GM12878 (cell line): Measurements from ENCODE around the gene GRK6. TPM values are rescaled to one million over a fixed set of nuclear protein-coding genes. Genes with fewer than 3 reads are reported as not detected.
A peak's percentile ranks its signal among the peaks of the same experiment; 100 is the strongest.

Experiments
- ATAC-seq: fragments of 200-7000 bp; cut with Tn5 transposase; 3 replicates; pipeline ENCODE4 v1.9.1; 2020; ENCODE audit warnings: mild to moderate bottlenecking, moderate library complexity
- Bru-seq: library from RNA; stranded (reverse); fragments of 400-500 nt; gene quantifications from one replicate; lab custom pipeline; 2021; lab: Mats Ljungman, UMichigan
- BruChase-seq, 2 experiments: library from RNA; stranded (reverse); fragments of 400-500 nt; gene quantifications; one replicate each; lab custom pipeline; 2021; lab: Mats Ljungman, UMichigan
- BruUV-seq: library from RNA; stranded (reverse); fragments of 400-500 nt; replicated peaks from 2 replicates; lab custom pipeline; 2021; lab: Mats Ljungman, UMichigan
- CTCF ChIA-PET: fragments of 300-600 bp; sonication (Branson Sonifier 250); formaldehyde crosslinking; extraction: SDS; loops from one replicate; lab custom pipeline; 2021; ENCODE audit warnings: inconsistent platforms; lab: Yijun Ruan, JAX
- POLR2A ChIA-PET: fragments of 350-600 bp; formaldehyde crosslinking; extraction: SDS; loops from one replicate; lab custom pipeline; 2021; ENCODE audit warnings: inconsistent platforms; lab: Charles Lee
- RAD21 ChIA-PET: fragments of 300-600 bp; sonication (Branson Sonifier 250); formaldehyde crosslinking; loops from one replicate; lab custom pipeline; 2023; ENCODE audit warnings: antibody characterized with exemption; ENCODE audit not compliant: unreplicated experiment; lab: Charles Lee
- SMC1A ChIA-PET: fragments of 300-600 bp; sonication (Branson Sonifier 250); formaldehyde crosslinking; loops from one replicate; lab custom pipeline; 2023; ENCODE audit not compliant: unreplicated experiment, uncharacterized antibody; lab: Charles Lee
- DNase-seq: peaks from one replicate; pipeline ENCODE4 v3.0.0-alpha.2; 2011; ENCODE audit warnings: low read depth, low spot score
- FAIRE-seq: peaks from 3 replicates; lab custom pipeline; 2011; peaks lifted over from hg19 to GRCh38; lab: Jason Lieb, UNC
- H2AFZ ChIP-seq: 2 replicates; pipeline ENCODE4 v1.6.0; 2011; ENCODE audit warnings: low read depth, low read length, control low read depth; ENCODE audit not compliant: control insufficient read depth
- H3K27ac ChIP-seq: 2 replicates; pipeline ENCODE4 v1.5.1; 2011; ENCODE audit warnings: control low read depth; ENCODE audit not compliant: control insufficient read depth, insufficient read depth
- H3K27me3 ChIP-seq, 2 experiments: replicated peaks in 1 of 2; 2 replicates each; pipeline versions ENCODE4 v1.6.0 to v1.6.1; 2011; ENCODE audit warnings: low read length in 1 of 2; ENCODE audit not compliant: control insufficient read depth in 2 of 2, insufficient read depth in 2 of 2
- H3K36me3 ChIP-seq, 2 experiments: 2 replicates each; pipeline ENCODE4 v1.5.1; 2011; ENCODE audit warnings: low read length in 1 of 2; ENCODE audit not compliant: control insufficient read depth in 2 of 2, insufficient read depth in 2 of 2
- H3K4me1 ChIP-seq: 2 replicates; pipeline ENCODE4 v1.6.1; 2011; ENCODE audit warnings: mild to moderate bottlenecking, low read length, moderate library complexity, mixed read lengths; ENCODE audit not compliant: control insufficient read depth, insufficient read depth
- H3K4me2 ChIP-seq: 2 replicates; pipeline ENCODE4 v1.6.0; 2011; ENCODE audit warnings: control low read depth; ENCODE audit not compliant: control insufficient read depth, insufficient read depth
- H3K4me3 ChIP-seq: fragments of 200-600 bp; sonication (generic); 2 replicates; pipeline ENCODE4 v1.5.1; 2016
- H3K79me2 ChIP-seq: 2 replicates; pipeline ENCODE4 v1.6.0; 2011; ENCODE audit warnings: low read length; ENCODE audit not compliant: control insufficient read depth, insufficient read depth
- H3K9ac ChIP-seq: 2 replicates; pipeline ENCODE4 v1.8.0; 2011; ENCODE audit warnings: low read length, control low read depth, mixed read lengths; ENCODE audit not compliant: control insufficient read depth, insufficient read depth
- H3K9me3 ChIP-seq: replicated peaks from 3 replicates; pipeline ENCODE4 v1.5.1; 2011; ENCODE audit warnings: mild to moderate bottlenecking, low read length; ENCODE audit not compliant: control insufficient read depth, insufficient read depth
- H4K20me1 ChIP-seq: 2 replicates; pipeline ENCODE4 v1.6.0; 2011; ENCODE audit not compliant: control insufficient read depth, insufficient read depth
- ATF7 ChIP-seq: fragments of 450-650 bp; IDR thresholded peaks from 2 replicates; pipeline ENCODE4 v1.6.1; 2016; ENCODE audit warnings: low read depth, mild to moderate bottlenecking
- BHLHE40 ChIP-seq, 2 experiments: fragments of 450-650 bp in 1 of 2; IDR thresholded peaks; 2 replicates each; pipeline ENCODE4 v1.6.1; 2011 to 2017; ENCODE audit warnings: low read depth in 2 of 2, borderline replicate concordance in 1 of 2, improper control_type of control experiment in 1 of 2, low read length in 1 of 2, mild to moderate bottlenecking in 1 of 2
- CEBPZ ChIP-seq: fragments of 150-350 bp; IDR thresholded peaks from 2 replicates; pipeline ENCODE4 v1.6.1; 2016; ENCODE audit warnings: low read depth, low read length
- CHD1 ChIP-seq: IDR thresholded peaks from 2 replicates; pipeline ENCODE4 v1.6.1; 2012; ENCODE audit warnings: low read depth, low read length, improper control_type of control experiment
- KAT2A ChIP-seq: conservative IDR thresholded peaks from 2 replicates; pipeline ENCODE4 v1.6.1; 2011; ENCODE audit warnings: low read depth, low read length; ENCODE audit not compliant: control insufficient read depth
- KLF5 ChIP-seq: fragments of 450-650 bp; IDR thresholded peaks from 2 replicates; pipeline ENCODE4 v1.6.1; 2014; ENCODE audit warnings: mild to moderate bottlenecking; ENCODE audit not compliant: partially characterized antibody
- LARP7 ChIP-seq: fragments of 450-650 bp; IDR thresholded peaks from 2 replicates; pipeline ENCODE4 v1.6.1; 2017; ENCODE audit warnings: mild to moderate bottlenecking
- NBN ChIP-seq: fragments of 450-650 bp; IDR thresholded peaks from 2 replicates; pipeline ENCODE4 v1.6.1; 2016
- NR2C1 ChIP-seq: fragments of 450-650 bp; IDR thresholded peaks from 2 replicates; pipeline ENCODE4 v1.6.1; 2017; ENCODE audit warnings: antibody characterized with exemption, mild to moderate bottlenecking, moderate library complexity
- NR2C2 ChIP-seq: IDR thresholded peaks from 2 replicates; pipeline ENCODE4 v1.6.1; 2011; ENCODE audit warnings: borderline replicate concordance, low read depth; ENCODE audit not compliant: control insufficient read depth, insufficient read length
- POLR2AphosphoS2 ChIP-seq: IDR thresholded peaks from 2 replicates; pipeline ENCODE4 v1.6.1; 2011; ENCODE audit warnings: low read depth, mild to moderate bottlenecking, low read length, improper control_type of control experiment, moderate library complexity
- TCF12 ChIP-seq: IDR thresholded peaks from 2 replicates; pipeline ENCODE4 v1.6.1; 2011; ENCODE audit warnings: low read depth, mild to moderate bottlenecking, low read length
- TCF3 ChIP-seq: IDR thresholded peaks from 2 replicates; pipeline ENCODE4 v1.6.1; 2012; ENCODE audit warnings: low read depth, mild to moderate bottlenecking, low read length, borderline replicate concordance; ENCODE audit not compliant: insufficient read depth
- TCF7 ChIP-seq: IDR thresholded peaks from 2 replicates; pipeline ENCODE4 v1.6.1; 2014; ENCODE audit warnings: antibody characterized with exemption, borderline replicate concordance
- ZNF207 ChIP-seq: fragments of 450-650 bp; IDR thresholded peaks from 2 replicates; pipeline ENCODE4 v1.6.1; 2014; ENCODE audit warnings: antibody characterized with exemption, mild to moderate bottlenecking, borderline replicate concordance
- ZNF217 ChIP-seq: fragments of 450-650 bp; IDR thresholded peaks from 2 replicates; pipeline ENCODE4 v1.6.1; 2017; ENCODE audit warnings: antibody characterized with exemption, mild to moderate bottlenecking
- WGBS: methylation state at CpG from one replicate; pipeline ENCODE4 v1.1.6; 2016; ENCODE audit warnings: low lambda C conversion rate; ENCODE audit not compliant: insufficient replicate concordance, insufficient coverage; ENCODE audit errors: missing lambda C conversion rate; 5-methylcytosine and 5-hydroxymethylcytosine counted together
- in situ Hi-C: fragments of 300-500 bp; cut with MboI; formaldehyde crosslinking; loops from 9 replicates; pipeline ENCODE4 v1.14.3; 2018; ENCODE audit warnings: mixed read lengths
- intact Hi-C: fragments of 100-400 bp; cut with micrococcal nuclease; formaldehyde crosslinking; loops from one replicate; pipeline ENCODE4 v1.14.2; 2022; ENCODE audit not compliant: unreplicated experiment
- long read RNA-seq, 2 experiments: library from polyadenylated mRNA; unstranded; transcript quantifications; one replicate each; pipeline ENCODE4 v2.0.0, GENCODE V29; 2019 to 2020
- polyA minus RNA-seq, 3 experiments: library from RNA; depleted of rRNA, polyadenylated mRNA; stranded (reverse); fragments of >200 nt; gene quantifications; 2 replicates each; pipeline ENCODE4 v1.2.3, GENCODE V29; 2011
- polyA plus RNA-seq, 11 experiments: library from polyadenylated mRNA; depleted of rRNA in 4 of 11; unstranded in 6 of 11; stranded (reverse) in 5 of 11; fragments of >200 nt; fragmentation: Nextera tagmentation in 4 of 11; fragmentation: Illumina TruSeq in 1 of 11; extraction: Ambion mirVana in 4 of 11; extraction: Trizol in 1 of 11; gene quantifications; 1 replicate in 1 of 11; 2 replicates in 10 of 11; pipeline versions ENCODE4 v1.2.1 to v1.2.3, GENCODE V29; 2011 to 2016; ENCODE audit warnings: inconsistent platforms in 2 of 11, missing spikeins in 2 of 11, low read depth in 1 of 11
- total RNA-seq, 4 experiments: library from RNA; depleted of rRNA in 3 of 4; stranded (reverse); fragments of >200 nt in 3 of 4; fragmentation: Illumina TruSeq in 1 of 4; extraction: Trizol in 1 of 4; gene quantifications; 2 replicates each; pipeline versions ENCODE4 v1.2.1 to v1.2.3, GENCODE V29; 2013 to 2021

The GRK6 gene
- 126 and 167 TPM in 2 replicates for total RNA-seq (2013; cell fraction: nucleolus; rRNA removed)
- total RNA-seq (2014; rRNA removed) (82.3 and 90.7 TPM in 2 replicates), total RNA-seq (2014; rRNA removed; fragmentation: Illumina TruSeq; extraction: Trizol) (43.6 and 46.7 TPM in 2 replicates), total RNA-seq (2021) (118 and 124 TPM in 2 replicates), polyA plus RNA-seq (2011; rRNA removed) (28.1 and 38.1 TPM in 2 replicates), polyA plus RNA-seq (2014; fragmentation: Illumina TruSeq; extraction: Trizol) (8.6 and 31.1 TPM in 2 replicates), polyA plus RNA-seq (2014; fragmentation: Nextera tagmentation; extraction: Ambion mirVana) (1 to 10 TPM in 1 of 2 experiments, under 1 TPM in 1; 0.79 to 2.6 TPM), polyA plus RNA-seq (2014; rRNA removed) (78.2 and 85.5 TPM in 2 replicates), polyA plus RNA-seq (2016; fragmentation: Nextera tagmentation; extraction: Ambion mirVana) (10 to 100 TPM; 13.5 to 45.1 TPM), polyA minus RNA-seq (2011; rRNA and poly(A)+ RNA removed) (43.4 and 59.9 TPM in 2 replicates), Bru-seq, nascent RNA (percentile 90 among the genes with signal in this experiment), BruChase-seq, experiment 1, labeled RNA remaining after a 6-hour chase (percentile 82 among the genes with signal in this experiment), BruChase-seq, experiment 2, labeled RNA remaining after a 2-hour chase (percentile 77 among the genes with signal in this experiment)
- polyA plus RNA-seq (2011; ENCODE audit: low read depth): 16.1 TPM
- 63.7 and 70.0 TPM in 2 replicates for polyA plus RNA-seq (2011; cell fraction: cytosol; rRNA removed)
- 103 and 138 TPM in 2 replicates for polyA plus RNA-seq (2011; cell fraction: nucleus; rRNA removed)
- polyA plus RNA-seq (2012): 45.5 and 47.2 TPM in 2 replicates
- polyA minus RNA-seq (2011; cell fraction: cytosol; rRNA and poly(A)+ RNA removed): 25.1 and 27.3 TPM in 2 replicates
- 71.0 and 116 TPM in 2 replicates for polyA minus RNA-seq (2011; cell fraction: nucleus; rRNA and poly(A)+ RNA removed)
- long read RNA-seq, experiment 1, transcript GRK6-211 (16 exons, 2,571 nt): major isoform, 5 of 24 reads
- long read RNA-seq, experiment 1, partial matches to known transcripts: 4 of 24 reads
- long read RNA-seq, experiment 1, other reads (novel, unspliced or antisense): 8 of 24 reads
- long read RNA-seq, experiment 2, partial matches to known transcripts: 1 of 1 reads
- long read RNA-seq, experiment 2, other reads (novel, unspliced or antisense): 0 of 1 reads

GRCh38 chr5:177426566-177427210 is at the start of gene GRK6:
Gene GRK6, plus strand, starts transcription at chr5:177426676. Its CDS starts 170 bp downstream, at chr5:177426846.
- peak within 1 kb of the TSS; percentile 100 for H3K4me2 ChIP-seq
- no peaks in the 10 kb centered on the region for H3K9me3 ChIP-seq
- no TSS peak for BruUV-seq
- H3K4me1 ChIP-seq: peaks cover 45% of the 10 kb centered on the region
- WGBS: under 1% methylated on average over 38 of the region's 82 CpGs
- in situ Hi-C loops (no loop called here), intact Hi-C loops (loop anchor here (1.0 to 2.0 kb wide), 3 partner anchors 14 to 28 kb away; no protein-coding TSS in a partner anchor)
- H3K9ac ChIP-seq: peak within 1 kb of the TSS; percentile 93
- peak within 1 kb of the TSS; percentile 95 for H2AFZ ChIP-seq
- RAD21 ChIA-PET: interaction anchor here (0.6 to 11.0 kb wide), 11 partner anchors 14 to 82 kb away, joined by 3 to 288 read pairs (median 7); partner anchors contain the start of gene PRR7
- no peaks in the 10 kb centered on the region for H3K27me3 ChIP-seq
- H3K79me2 ChIP-seq: peaks cover 46% of the 10 kb centered on the region
- no peak for FAIRE-seq
- H3K36me3 ChIP-seq: no peaks in the 10 kb centered on the region
- H4K20me1 ChIP-seq: no peaks in the 10 kb centered on the region
- SMC1A ChIA-PET: interaction anchor here (0.8 to 7.5 kb wide), 13 partner anchors 10 to 81 kb away, joined by 3 to 64 read pairs (median 4); partner anchors contain the start of genes PFN3 and PRR7
- CTCF ChIA-PET: interaction anchor here (0.6 to 13.2 kb wide), 11 partner anchors 12 to 327 kb away, joined by 3 to 188 read pairs (median 10); partner anchors contain the start of genes PFN3 and PRR7
- DNase-seq: no peak
- peak within 1 kb of the TSS; percentile 83 for H3K4me3 ChIP-seq
- POLR2A ChIA-PET: interaction anchor here (0.6 to 13.4 kb wide), 17 partner anchors 11 to 888 kb away, joined by 3 to 358 read pairs (median 4); partner anchors contain the start of genes DOK3, F12, PDLIM7 and PFN3
- peak; percentile 0; the same call in 1 of the 3 replicates for ATAC-seq
- peak within 1 kb of the TSS; percentile 99 for H3K27ac ChIP-seq
- TF ChIP-seq TCF12 (0 out of 2 replicates have a peak, but pooled peaks have one; percentile 4), CEBPZ (0 out of 2 replicates have a peak, but pooled peaks have one; percentile 3), NR2C2 (no peak), POLR2AphosphoS2 (no peak; the same call in 1 of the 2 replicates), BHLHE40 (IDR thresholded peaks at IDR 0.05; ENCODE audit: borderline replicate concordance in 1 of 2, low read depth in 2 of 2, low read length in 1 of 2) (peak; percentile 51 to 78; a peak in 3 of 4 replicates), TCF7 (no peak), LARP7 (peak; percentile 97), ZNF207 (no peak), NBN (no peak), KAT2A (no peak), CHD1 (peak; percentile 88; the same call in 1 of the 2 replicates), KLF5 (no peak), ZNF217 (0 out of 2 replicates have a peak, but pooled peaks have one; percentile 30), TCF3 (0 out of 2 replicates have a peak, but pooled peaks have one; percentile 10), ATF7 (no peak), NR2C1 (peak; percentile 35)
